HG03439 (cell line): ENCODE data around the gene MYH15.

Experiments
- ATAC-seq: cut with Tn5 transposase; IDR thresholded peaks from one replicate; pipeline ENCODE4 v1.9.1; 2021; ENCODE audit warnings: mild to moderate bottlenecking, moderate library complexity; ENCODE audit not compliant: unreplicated experiment

The MYH15 gene

GRCh38 chr3:108511055-108511454 is 659 bp upstream of the MYH15 start:
- no peak for ATAC-seq

GRCh38 chr3:108509871-108510270 is 525 bp downstream of the MYH15 start:
- no peak for ATAC-seq

GRCh38 chr3:108509263-108509662 is 1.1 kb downstream of the MYH15 start:
- ATAC-seq = no peak

GRCh38 chr3:108507902-108508301 is 2.5 kb downstream of the MYH15 start:
- no peak for ATAC-seq

- no peak for ATAC-seq
Observed at GRCh38 chr3:108505811-108506210, 4.6 kb downstream of the MYH15 start.

GRCh38 chr3:108503722-108504121 is 6.7 kb downstream of the MYH15 start:
- no peak for ATAC-seq

- ATAC-seq = no peak
Observed at GRCh38 chr3:108501535-108501934, 8.9 kb downstream of the MYH15 start.

- no peak for ATAC-seq
Observed at GRCh38 chr3:108500728-108501127, 9.7 kb downstream of the MYH15 start.

GRCh38 chr3:108497271-108497670 is 13.1 kb downstream of the MYH15 start:
- ATAC-seq = no peak

GRCh38 chr3:108495717-108496116 is 14.7 kb downstream of the MYH15 start:
- ATAC-seq = no peak

- no peak for ATAC-seq
Observed at GRCh38 chr3:108494906-108495531, 15.4 kb downstream of the MYH15 start.

- no peak for ATAC-seq
Observed at GRCh38 chr3:108493862-108494261, 16.5 kb downstream of the MYH15 start.

GRCh38 chr3:108491456-108491855 is 18.9 kb downstream of the MYH15 start:
- no peak for ATAC-seq

- peak; percentile 65 for ATAC-seq
Observed at GRCh38 chr3:108489776-108490175, 20.6 kb downstream of the MYH15 start.

GRCh38 chr3:108488631-108489030 is 21.8 kb downstream of the MYH15 start:
- no peak for ATAC-seq

GRCh38 chr3:108487439-108487838 is 23.0 kb downstream of the MYH15 start:
- no peak for ATAC-seq

- no peak for ATAC-seq
Observed at GRCh38 chr3:108486941-108487340, 23.5 kb downstream of the MYH15 start.

- no peak for ATAC-seq
Observed at GRCh38 chr3:108486338-108486737, 24.1 kb downstream of the MYH15 start.

- no peak for ATAC-seq
Observed at GRCh38 chr3:108485146-108485545, 25.2 kb downstream of the MYH15 start.

GRCh38 chr3:108479224-108479623 is 31.2 kb downstream of the MYH15 start:
- ATAC-seq = no peak

GRCh38 chr3:108477511-108478147 is 32.8 kb downstream of the MYH15 start:
- ATAC-seq = no peak

- no peak for ATAC-seq
Observed at GRCh38 chr3:108475220-108475782, 35.1 kb downstream of the MYH15 start.
